HG02970 (cell line): ENCODE data around the gene KRTAP10-7.
"Not testable (repeated sequence)": the region's sequence is repeated elsewhere in the genome, so short reads cannot be mapped to it uniquely, and the experiment has no call there.

Experiments
- ATAC-seq: cut with Tn5 transposase; IDR thresholded peaks from one replicate; pipeline ENCODE4 v1.9.1; 2021; ENCODE audit warnings: mild to moderate bottlenecking, moderate library complexity, moderate number of reproducible peaks; ENCODE audit not compliant: unreplicated experiment, low FRiP score

Gene KRTAP10-7, protein sequence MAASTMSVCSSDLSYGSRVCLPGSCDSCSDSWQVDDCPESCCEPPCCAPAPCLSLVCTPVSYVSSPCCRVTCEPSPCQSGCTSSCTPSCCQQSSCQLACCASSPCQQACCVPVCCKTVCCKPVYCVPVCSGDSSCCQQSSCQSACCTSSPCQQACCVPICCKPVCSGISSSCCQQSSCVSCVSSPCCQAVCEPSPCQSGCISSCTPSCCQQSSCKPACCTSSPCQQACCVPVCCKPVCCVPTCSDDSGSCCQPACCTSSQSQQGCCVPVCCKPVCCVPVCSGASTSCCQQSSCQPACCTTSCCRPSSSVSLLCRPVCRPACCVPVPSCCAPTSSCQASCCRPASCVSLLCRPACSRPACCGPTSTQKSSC

GRCh38 chr21:44600118-44600978, at the start of gene KRTAP10-7:
Gene KRTAP10-7, plus strand, starts transcription at chr21:44600597. Its CDS starts 25 bp downstream, at chr21:44600622.
- ATAC-seq, result not testable (repeated sequence)

GRCh38 chr21:44550807-44551206, 49.6 kb upstream of the KRTAP10-7 start:
- no peak for ATAC-seq

- ATAC-seq, result no peak
Observed at GRCh38 chr21:44551340-44551961, 48.9 kb upstream of the KRTAP10-7 start, which contains the start of gene KRTAP10-2. Gene KRTAP10-2, minus strand, starts transcription at chr21:44551505. Its CDS starts 47 bp downstream, at chr21:44551458.

DNA sequence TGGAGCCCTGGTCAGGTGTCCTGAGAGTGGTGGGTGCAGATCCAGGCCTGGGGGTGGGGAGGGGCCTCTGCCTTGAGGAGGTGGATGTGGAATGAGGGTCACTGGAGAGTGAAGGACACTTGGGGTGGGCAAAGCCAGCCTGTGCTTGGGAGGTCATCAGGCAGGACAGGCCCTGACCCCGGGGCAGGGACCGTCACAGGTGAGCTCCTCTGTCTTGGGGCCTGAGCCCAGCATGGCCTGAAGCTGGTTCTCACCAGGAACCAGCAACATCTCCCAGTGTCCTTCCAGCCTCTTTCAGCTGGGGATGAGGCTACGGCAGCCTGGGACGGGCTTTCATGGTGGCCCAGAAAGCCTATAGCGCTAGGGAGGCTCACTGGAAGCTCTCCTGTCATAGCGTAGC, 48.3 kb upstream of the KRTAP10-7 start:
- no peak for ATAC-seq

DNA sequence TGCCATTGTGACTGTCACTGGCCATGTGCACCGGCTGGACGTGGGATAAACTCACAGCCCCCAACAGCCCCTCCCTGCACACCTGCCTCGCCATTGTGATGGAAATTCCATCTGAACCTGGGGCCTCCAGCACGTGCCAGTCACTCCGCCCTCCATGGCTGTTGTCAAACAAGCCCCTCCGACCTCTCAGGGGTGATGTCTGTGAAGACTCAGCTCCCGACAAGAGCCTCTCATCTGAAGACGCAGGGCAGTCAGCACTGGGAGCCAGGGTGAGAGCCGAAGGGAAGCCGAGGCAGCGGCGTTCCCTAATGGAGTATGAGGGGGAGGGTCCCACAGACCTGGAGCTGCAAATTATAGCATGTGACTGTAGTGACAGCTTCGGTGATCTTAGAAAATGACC, 47.7 kb upstream of the KRTAP10-7 start:
- ATAC-seq, result no peak

- no peak for ATAC-seq
Observed at GRCh38 chr21:44555200-44555875, 45.1 kb upstream of the KRTAP10-7 start.

- ATAC-seq, result no peak
Observed at GRCh38 chr21:44556879-44557278, 43.5 kb upstream of the KRTAP10-7 start.

DNA sequence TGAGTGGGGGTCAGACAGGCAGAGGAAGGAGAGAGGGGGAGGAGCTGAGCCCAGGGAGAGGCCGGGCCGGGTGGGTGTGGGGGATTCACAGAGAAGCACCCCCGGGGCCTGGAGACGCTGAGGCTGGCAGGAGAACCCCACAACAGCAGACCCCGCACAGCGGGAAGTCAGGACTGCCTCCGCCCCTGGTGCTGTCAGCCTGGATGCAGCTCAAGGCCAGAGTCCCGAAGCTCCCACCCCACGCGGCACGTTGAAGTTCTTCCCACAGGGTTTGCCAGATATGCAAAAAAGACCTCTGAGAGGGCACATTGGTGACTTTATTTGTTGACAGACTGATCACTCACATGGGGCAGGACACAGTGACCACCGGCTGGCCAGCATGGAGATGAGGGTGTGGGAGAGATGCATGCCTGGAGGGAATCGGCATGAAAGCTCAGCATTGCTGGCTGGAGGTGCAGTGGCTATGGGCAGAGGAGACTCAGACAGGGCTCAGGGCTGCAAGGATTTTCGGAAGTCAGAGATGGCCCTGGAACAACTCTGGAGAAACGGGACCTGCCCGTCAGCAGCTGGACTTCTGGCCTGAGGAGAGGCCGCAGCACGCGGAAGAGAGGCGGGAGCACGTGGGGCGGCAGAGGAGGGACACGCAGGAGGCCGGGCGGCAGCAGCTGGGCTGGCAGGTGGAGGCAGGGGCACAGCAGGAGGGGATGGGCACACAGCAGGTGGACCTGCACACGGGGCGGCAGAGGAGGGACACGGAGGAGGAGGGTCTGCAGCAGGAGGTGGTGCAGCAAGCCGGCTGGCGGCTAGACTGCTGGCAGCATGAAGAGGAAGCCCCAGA, 42.7 kb upstream of the KRTAP10-7 start:
- no peak for ATAC-seq

GRCh38 chr21:44558329-44558675, 42.1 kb upstream of the KRTAP10-7 start:
- ATAC-seq, result not testable (repeated sequence)

DNA sequence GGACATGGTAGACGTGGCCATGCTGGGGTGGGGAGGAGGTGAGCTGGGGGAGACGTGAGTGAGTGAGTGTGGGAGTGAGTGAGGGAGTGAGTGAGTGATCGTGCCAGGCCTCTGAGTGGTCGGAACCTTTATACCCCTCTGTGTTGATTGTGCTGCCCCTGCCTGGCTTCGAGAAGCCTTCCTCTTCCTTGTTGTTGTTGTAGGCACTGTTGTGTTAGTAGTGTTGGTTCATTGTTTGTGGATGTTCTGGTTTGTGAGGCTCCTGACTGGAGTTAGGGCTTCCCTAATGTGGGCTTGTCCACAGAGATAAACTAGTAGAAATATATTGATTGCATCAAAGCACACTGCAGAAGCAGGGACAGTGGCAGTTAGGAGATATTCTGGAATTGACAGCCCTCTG, 41.7 kb upstream of the KRTAP10-7 start, which contains the start of gene KRTAP10-3:
TSS of gene KRTAP10-3 (minus strand) at position 101 of the 400 bp plus-strand sequence. CDS start at position 21, 80 bp downstream.
- no peak for ATAC-seq

GRCh38 chr21:44564099-44564498, 36.3 kb upstream of the KRTAP10-7 start:
- ATAC-seq, result no peak

DNA sequence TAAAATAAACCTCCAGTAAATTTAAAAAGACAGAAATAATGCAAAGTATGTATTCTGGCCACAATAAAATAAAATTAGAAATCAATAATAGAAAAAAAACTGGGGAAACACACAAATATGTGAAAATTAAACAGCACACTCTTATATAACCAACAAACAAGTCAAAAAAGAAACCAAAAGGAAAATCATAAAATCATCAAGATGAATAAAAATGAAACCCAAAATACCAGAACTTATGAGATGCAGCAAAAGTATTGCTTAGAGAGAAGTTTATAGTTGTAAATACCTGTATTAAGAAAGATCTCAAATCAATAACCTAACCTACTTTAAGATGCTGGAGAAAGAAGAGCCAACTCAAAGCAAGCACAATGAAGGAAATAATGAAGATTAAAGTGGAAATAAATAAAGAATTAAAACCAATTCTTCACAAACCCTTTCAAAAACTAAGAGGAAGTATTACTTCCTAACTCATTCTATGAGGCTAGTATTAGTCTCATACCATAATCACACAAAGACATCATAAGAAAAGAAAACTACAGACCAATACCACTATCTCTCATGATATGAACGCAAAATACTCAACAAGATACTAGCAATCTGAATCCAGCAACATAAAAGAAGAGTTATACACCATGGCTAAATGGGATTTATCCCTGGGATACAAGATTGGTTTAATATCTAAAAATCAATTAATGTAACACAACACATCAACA, 35.4 kb upstream of the KRTAP10-7 start:
- ATAC-seq, result no peak

- no peak for ATAC-seq
Observed at GRCh38 chr21:44566403-44566802, 34.0 kb upstream of the KRTAP10-7 start.

- ATAC-seq, result no peak
Observed at GRCh38 chr21:44567481-44568171, 32.8 kb upstream of the KRTAP10-7 start.

- ATAC-seq, result no peak
Observed at GRCh38 chr21:44568261-44568660, 32.1 kb upstream of the KRTAP10-7 start.

- ATAC-seq, result no peak
Observed at GRCh38 chr21:44568667-44569556, 31.5 kb upstream of the KRTAP10-7 start.

DNA sequence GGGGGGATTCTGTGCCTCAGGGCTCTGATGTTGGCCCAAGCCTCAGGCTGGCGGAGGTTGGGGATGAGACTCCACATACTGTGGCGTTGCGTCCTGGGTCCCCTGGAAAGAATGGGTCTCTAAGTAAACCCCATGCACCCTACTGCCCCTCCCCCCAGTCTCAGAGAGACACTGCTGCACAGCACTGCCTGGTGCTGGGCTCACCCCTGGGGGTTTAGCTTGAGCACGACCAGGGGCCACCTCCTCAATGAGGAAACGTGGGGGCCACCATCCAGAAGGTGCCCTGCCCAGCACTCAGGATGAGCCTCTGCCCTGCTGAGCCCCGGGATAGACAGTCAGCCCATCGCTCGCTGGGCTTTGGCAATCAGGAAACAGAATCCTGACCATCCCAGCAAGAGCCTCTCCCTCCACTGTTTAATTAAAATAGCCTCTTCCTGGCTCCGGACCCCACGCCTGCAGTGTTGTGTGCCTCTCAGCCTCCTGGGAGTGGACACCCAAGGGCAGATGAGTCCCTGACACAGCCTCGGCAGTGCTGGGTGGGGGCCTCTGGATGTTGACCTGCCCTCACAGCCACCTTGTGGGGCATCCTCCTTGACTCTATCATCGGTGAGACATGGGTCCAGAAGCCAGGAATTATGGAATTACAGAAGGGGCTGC, 30.4 kb upstream of the KRTAP10-7 start:
- ATAC-seq, result no peak
